Uterus (tissue), 2 donors: ENCODE measurements around the gene EIF3L.

Experiments used
- CTCF ChIP-seq, 4 experiments: fragments of 200-600 bp in 2 of 4; fragments of 450-650 bp in 2 of 4; sonication (generic) in 2 of 4; IDR thresholded peaks; one replicate each; pipeline ENCODE4 v1.5.1; 2016 to 2019; ENCODE audit warnings: antibody characterized with exemption in 4 of 4, mild to moderate bottlenecking in 2 of 4, moderate library complexity in 1 of 4
- POLR2A ChIP-seq, 2 donors: fragments of 450-650 bp; IDR thresholded peaks; one replicate each; pipeline ENCODE4 v1.6.1; 2016; ENCODE audit warnings: antibody characterized with exemption in 2 of 2, mild to moderate bottlenecking in 1 of 2, moderate library complexity in 1 of 2

- TF ChIP-seq CTCF (IDR thresholded peaks at IDR 0.05) (no peak), POLR2A (IDR thresholded peaks at IDR 0.05) (peak; percentile 72 to 77)
Observed at GRCh38 chr22:37807410-37808293, 41.6 kb upstream of the EIF3L start, which contains the start of gene GCAT.
